HG03039 (cell line): ENCODE measurements around the gene DNASE2B.

ENCODE experiments used
- ATAC-seq: cut with Tn5 transposase; IDR thresholded peaks from one replicate; pipeline ENCODE4 v1.9.1; 2021; ENCODE audit warnings: mild to moderate bottlenecking, moderate library complexity; ENCODE audit not compliant: unreplicated experiment

The DNASE2B gene

GRCh38 chr1:84450910-84451309, 52.6 kb downstream of the DNASE2B start:
- no peak for ATAC-seq

- no peak for ATAC-seq
These were observed 54.2 kb downstream of the DNASE2B start for GRCh38 chr1:84452436-84452835.

- no peak for ATAC-seq
These were observed 63.8 kb downstream of the DNASE2B start for GRCh38 chr1:84462118-84462517.
